Lower leg skin (tissue), 3 donors: ENCODE measurements around the gene DNAL1.

Experiments used
- POLR2A ChIP-seq, 2 donors: fragments of 450-650 bp; IDR thresholded peaks; one replicate each; pipeline ENCODE4 v1.6.1; 2016 to 2017; ENCODE audit warnings: antibody characterized with exemption in 2 of 2, mild to moderate bottlenecking in 1 of 2, moderate library complexity in 1 of 2
- TF ChIP-seq, protein P1 (sequence below), 3 donors: fragments of 450-650 bp; IDR thresholded peaks; one replicate each; pipeline ENCODE4 v1.5.1; 2016; ENCODE audit warnings: antibody characterized with exemption in 3 of 3, mild to moderate bottlenecking in 3 of 3, moderate library complexity in 2 of 3

DNA sequence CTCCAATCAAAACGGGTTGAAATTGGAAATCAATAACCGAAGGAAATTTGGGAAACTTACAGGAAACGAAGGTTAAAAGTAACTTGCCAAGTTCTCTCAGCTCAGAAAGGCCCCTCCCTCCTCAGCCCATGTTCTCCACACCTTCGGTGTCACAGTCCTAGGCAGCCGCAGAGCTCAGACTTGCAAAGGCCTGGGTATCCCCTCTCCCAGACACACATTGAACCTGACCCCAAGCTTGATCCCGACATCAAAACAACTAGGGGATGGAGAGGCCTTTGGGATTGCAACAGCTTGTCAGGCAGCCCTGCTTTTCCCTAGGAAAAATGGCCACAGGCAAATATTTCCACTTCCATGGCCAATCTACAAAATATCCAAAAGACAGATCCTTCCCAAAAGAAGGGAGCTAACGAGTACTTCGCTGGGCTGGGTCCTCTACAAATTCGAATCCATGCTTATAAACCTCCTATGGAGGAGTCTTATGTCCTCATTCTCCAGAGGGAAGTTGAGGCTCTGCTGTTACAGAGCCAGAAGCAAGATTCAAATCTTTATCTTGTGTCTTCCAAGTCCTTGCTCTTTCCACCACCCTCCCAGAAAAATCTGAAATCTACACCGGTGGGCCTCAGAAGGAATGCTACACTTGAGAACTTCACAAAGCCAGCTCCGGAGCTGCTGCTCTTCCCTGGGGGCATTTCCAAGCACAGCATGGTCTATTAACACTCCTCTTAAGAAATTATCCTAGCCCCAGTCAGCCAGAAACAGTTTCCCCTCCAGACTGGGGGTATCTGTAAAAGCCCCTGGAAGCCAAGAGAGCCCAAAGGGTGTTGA is 105.1 kb downstream of the DNAL1 start:
- TF ChIP-seq, protein P1, sequence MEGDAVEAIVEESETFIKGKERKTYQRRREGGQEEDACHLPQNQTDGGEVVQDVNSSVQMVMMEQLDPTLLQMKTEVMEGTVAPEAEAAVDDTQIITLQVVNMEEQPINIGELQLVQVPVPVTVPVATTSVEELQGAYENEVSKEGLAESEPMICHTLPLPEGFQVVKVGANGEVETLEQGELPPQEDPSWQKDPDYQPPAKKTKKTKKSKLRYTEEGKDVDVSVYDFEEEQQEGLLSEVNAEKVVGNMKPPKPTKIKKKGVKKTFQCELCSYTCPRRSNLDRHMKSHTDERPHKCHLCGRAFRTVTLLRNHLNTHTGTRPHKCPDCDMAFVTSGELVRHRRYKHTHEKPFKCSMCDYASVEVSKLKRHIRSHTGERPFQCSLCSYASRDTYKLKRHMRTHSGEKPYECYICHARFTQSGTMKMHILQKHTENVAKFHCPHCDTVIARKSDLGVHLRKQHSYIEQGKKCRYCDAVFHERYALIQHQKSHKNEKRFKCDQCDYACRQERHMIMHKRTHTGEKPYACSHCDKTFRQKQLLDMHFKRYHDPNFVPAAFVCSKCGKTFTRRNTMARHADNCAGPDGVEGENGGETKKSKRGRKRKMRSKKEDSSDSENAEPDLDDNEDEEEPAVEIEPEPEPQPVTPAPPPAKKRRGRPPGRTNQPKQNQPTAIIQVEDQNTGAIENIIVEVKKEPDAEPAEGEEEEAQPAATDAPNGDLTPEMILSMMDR (IDR thresholded peaks at IDR 0.05): no peak
- no peak for TF ChIP-seq POLR2A (IDR thresholded peaks at IDR 0.05)
